GM18507 (cell line): ENCODE data around the gene PPFIA4.
"Not testable (repeated sequence)": the region's sequence is repeated elsewhere in the genome, so short reads cannot be mapped to it uniquely, and the experiment has no call there.

Experiments
- DNase-seq: peaks from one replicate; pipeline ENCODE4 v3.0.0; 2011; ENCODE audit warnings: low read depth; ENCODE audit not compliant: insufficient read length; ENCODE audit errors: extremely low spot score
- FAIRE-seq: peaks from 2 replicates; lab custom pipeline; 2011; peaks lifted over from hg19 to GRCh38; lab: Jason Lieb, UNC

Gene PPFIA4

GRCh38 chr1:203026031-203026665 lies at the start of gene PPFIA4:
Gene PPFIA4 (plus strand): TSS chr1:203026491. CDS start chr1:203039009, 12,518 bp downstream.
- FAIRE-seq (peak; percentile 59), DNase-seq (peak; percentile 87)

GRCh38 chr1:202976633-202977032 lies 49.7 kb upstream of the PPFIA4 start:
- FAIRE-seq, result no peak
- no peak for DNase-seq

GRCh38 chr1:202979459-202979858 lies 46.8 kb upstream of the PPFIA4 start:
- FAIRE-seq (no peak), DNase-seq (no peak)

GRCh38 chr1:202981939-202982338 lies 44.4 kb upstream of the PPFIA4 start:
- FAIRE-seq, result no peak
- no peak for DNase-seq

- FAIRE-seq (no peak), DNase-seq (no peak)
Observed at GRCh38 chr1:202982715-202983430, 43.4 kb upstream of the PPFIA4 start.

GRCh38 chr1:202986120-202986519 lies 40.2 kb upstream of the PPFIA4 start:
- not testable (repeated sequence) for FAIRE-seq, DNase-seq

- DNase-seq, result no peak
- no peak for FAIRE-seq
Observed at GRCh38 chr1:202987255-202987654, 39.0 kb upstream of the PPFIA4 start.

GRCh38 chr1:202987922-202988583 lies 38.2 kb upstream of the PPFIA4 start:
- no peak for DNase-seq
- no peak for FAIRE-seq

GRCh38 chr1:202989879-202990278 lies 36.4 kb upstream of the PPFIA4 start:
- DNase-seq, result no peak

GRCh38 chr1:202991112-202991511 lies 35.2 kb upstream of the PPFIA4 start:
- DNase-seq, result no peak
- no peak for FAIRE-seq

More at GRCh38 chr1:202989879-202990278, 36.4 kb upstream of the PPFIA4 start:
- FAIRE-seq, result no peak

GRCh38 chr1:202994756-202995155 lies 31.5 kb upstream of the PPFIA4 start:
- FAIRE-seq (no peak), DNase-seq (no peak)

GRCh38 chr1:202998836-202999750 lies 27.2 kb upstream of the PPFIA4 start:
- FAIRE-seq (peak; percentile 70), DNase-seq (no peak)

GRCh38 chr1:203000217-203000944 lies 25.9 kb upstream of the PPFIA4 start:
- DNase-seq, result no peak
- FAIRE-seq, result no peak

GRCh38 chr1:203001986-203002385 lies 24.3 kb upstream of the PPFIA4 start:
- DNase-seq, result no peak

GRCh38 chr1:203002951-203003350 lies 23.3 kb upstream of the PPFIA4 start:
- FAIRE-seq, result no peak
- DNase-seq, result no peak

More at GRCh38 chr1:203001986-203002385, 24.3 kb upstream of the PPFIA4 start:
- FAIRE-seq, result no peak

- DNase-seq, FAIRE-seq: not testable (repeated sequence)
Observed at GRCh38 chr1:203005395-203006142, 20.7 kb upstream of the PPFIA4 start.

- DNase-seq (peak; percentile 84), FAIRE-seq (peak; percentile 94)
Observed at GRCh38 chr1:203006948-203007871, 19.1 kb upstream of the PPFIA4 start, which contains the start of gene TMEM183A. Gene TMEM183A (plus strand): TSS chr1:203007374. CDS start chr1:203007466, 92 bp downstream.
